GM21360 (cell line): ENCODE measurements around the gene POLK.
"Not testable (repeated sequence)": the region's sequence is repeated elsewhere in the genome, so short reads cannot be mapped to it uniquely, and the experiment has no call there.

Source experiments
- ATAC-seq: cut with Tn5 transposase; IDR thresholded peaks from one replicate; pipeline ENCODE4 v1.9.1; 2021; ENCODE audit warnings: mild to moderate bottlenecking, moderate library complexity; ENCODE audit not compliant: unreplicated experiment

The POLK gene

GRCh38 chr5:75546830-75547229 lies 35.1 kb downstream of the POLK start:
- ATAC-seq: no peak

DNA sequence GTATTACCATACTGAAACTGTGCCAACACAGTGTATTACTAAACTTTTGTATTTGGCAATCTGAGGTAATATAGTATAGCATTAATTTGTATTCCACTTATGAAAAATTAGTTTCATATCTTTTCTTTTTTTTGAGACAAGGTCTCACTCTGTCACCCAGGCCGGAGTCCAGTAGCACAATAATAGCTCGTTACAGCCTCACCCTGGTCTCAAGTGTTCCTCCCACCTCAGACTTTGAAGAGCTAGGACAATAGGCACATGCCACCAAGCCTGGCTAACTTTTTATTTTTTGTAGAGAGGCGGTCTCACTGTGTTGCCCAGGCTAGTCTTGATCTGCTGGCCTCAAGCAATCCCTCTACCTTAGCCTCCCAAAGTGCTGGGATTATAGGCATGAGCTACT lies 36.1 kb downstream of the POLK start:
- ATAC-seq: no peak

DNA sequence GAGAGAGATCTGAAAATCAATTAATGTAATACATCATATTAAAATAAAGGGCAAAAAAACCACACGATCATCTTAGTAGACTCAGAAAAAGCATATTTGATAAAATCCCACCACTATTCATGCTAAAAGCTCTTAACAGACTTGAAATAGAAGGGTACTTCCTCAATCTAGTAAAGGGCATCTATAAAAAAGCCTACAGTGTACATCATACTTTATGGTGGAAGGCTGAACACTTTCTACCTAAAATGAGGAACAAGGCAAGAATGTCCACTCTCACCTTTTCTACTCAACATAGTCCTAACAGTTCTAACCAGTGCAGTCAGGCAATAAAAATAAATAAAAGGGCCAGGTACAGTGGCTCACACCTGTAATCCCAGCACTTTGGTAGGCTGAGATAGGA lies 38.9 kb downstream of the POLK start:
- no peak for ATAC-seq

DNA sequence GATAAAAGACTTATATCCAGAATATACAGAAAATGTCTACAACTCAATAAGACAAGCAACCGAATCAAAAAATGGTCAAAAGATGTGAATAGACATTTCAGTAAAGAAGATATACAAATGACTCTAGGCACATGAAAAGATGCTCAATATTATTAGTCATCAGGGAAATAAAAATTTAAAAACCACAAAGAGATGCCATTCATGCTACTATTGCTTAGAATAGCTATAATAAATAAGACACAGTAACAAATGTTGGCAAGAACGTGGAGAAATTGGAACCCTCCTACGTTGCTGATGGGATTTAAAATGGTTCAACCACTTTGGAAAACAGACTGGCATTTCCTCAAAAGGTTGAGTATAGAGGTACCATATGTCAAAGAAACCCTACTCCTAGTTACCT lies 39.8 kb downstream of the POLK start:
- no peak for ATAC-seq

- no peak for ATAC-seq
These were observed 41.1 kb downstream of the POLK start for GRCh38 chr5:75552764-75553163.

- no peak for ATAC-seq
These were observed 41.7 kb downstream of the POLK start for GRCh38 chr5:75553358-75553757.

DNA sequence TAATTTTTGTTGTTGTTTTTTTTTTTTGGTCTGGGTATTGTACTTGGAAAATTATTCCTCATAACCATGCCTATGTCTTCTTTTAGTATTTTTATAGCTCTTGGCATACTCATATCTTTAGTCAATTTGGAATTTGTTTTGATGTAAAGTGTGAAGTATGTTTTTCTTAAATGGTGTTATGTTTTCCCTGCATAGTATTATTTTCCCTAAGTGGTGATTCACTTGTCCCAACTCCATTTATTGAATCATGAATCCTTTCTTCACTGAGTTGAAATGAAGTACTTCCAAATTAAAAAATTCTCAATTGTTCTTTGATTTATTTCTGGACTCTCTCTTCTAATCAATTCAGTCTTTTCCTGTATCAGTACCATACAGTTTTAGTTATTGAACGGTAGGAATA lies 46.5 kb downstream of the POLK start:
- no peak for ATAC-seq

GRCh38 chr5:75558981-75559632 lies 47.4 kb downstream of the POLK start:
- no peak for ATAC-seq

DNA sequence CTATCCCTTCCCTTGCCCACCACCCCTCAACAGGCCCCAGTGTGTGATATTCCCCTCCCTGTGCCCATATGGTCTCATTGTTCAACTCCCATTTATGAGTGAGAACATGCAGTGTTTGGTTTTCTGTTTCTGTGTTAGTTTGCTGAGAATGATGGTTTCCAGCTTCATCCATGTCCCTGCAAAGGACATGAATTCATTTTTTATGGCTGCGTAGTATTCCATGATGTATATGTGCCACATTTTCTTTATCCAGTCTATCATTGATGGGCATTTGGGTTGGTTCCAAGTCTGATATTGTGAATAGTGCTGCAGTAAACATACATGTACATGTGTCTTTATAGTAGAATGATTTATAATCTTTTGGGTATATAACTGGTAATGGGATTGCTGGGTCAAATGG lies 49.0 kb downstream of the POLK start:
- ATAC-seq: not testable (repeated sequence)

DNA sequence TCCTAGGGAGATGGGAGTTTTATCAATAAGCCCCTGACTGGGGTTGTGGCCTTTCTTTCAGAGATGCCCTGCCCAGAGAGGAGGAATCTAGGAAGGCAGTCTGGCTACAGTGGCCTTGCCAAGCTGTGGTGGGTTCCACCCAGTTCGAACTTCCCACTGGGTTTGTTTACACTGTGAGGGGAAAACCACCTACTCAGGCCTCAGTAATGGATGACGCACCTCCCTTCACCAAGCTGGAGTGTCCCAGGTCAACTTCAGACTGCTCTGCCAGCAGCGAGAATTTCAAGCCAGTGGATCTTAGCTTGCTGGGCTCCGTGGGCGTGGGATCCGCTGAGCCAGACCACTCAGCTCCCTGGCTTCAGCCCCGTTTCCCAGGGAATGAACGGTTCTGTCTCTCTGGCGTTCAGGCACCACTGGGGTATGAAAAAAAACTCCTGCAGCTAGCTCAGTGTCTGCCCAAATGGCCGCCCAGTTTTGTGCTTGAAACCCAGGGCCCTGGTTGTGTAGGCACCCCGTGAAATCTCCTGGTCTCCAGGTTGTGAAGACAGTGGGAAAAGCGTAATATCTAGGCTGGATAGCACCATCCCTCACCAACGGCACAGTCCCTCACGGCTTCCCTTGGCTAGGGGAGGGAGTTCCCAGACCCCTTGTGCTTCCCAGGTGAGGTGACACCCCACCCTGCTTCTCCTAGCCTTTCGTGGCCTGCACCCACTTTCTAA lies 54.5 kb downstream of the POLK start:
- not testable (repeated sequence) for ATAC-seq

GRCh38 chr5:75566710-75567309 lies 55.1 kb downstream of the POLK start:
- ATAC-seq: peak; percentile 78

DNA sequence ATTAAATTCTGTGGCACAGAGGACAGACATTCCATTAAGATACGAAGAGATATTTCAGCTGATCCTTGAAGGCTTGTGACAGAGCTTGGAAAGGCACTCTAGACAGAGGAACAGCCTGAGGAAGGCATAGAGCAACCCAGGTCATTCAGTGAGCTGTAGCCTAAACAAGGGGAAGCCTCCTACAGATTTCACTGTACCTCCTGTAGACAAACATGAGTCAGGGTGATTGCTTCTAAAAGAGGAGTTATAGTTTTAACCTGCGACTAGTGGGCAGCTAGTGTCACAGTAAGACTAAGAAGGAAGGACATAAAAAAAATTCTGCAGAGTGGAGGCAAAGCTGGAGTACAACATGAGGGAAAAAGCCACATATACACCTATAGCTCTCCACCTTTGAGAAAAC lies 56.0 kb downstream of the POLK start:
- ATAC-seq: no peak

GRCh38 chr5:75568202-75568601 lies 56.5 kb downstream of the POLK start:
- ATAC-seq: no peak

DNA sequence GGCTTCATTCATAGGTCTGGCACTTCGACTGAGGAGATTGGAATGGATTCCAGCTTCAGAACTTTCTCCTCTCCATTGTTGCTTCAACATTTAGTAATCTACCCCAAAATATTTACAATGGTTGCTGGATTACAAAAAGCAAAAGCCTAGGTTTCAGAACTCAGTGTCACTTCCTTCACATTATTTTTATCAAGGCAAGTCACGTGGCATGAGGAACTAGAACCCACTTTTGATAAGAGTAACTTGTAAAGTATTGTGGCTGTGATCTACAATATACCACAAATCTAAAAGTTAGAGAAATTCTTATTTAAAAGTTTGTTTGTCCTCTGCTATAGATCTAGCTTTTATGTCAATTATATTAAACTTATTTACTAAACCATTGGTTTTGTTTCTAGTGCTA lies 59.9 kb downstream of the POLK start:
- ATAC-seq: no peak

DNA sequence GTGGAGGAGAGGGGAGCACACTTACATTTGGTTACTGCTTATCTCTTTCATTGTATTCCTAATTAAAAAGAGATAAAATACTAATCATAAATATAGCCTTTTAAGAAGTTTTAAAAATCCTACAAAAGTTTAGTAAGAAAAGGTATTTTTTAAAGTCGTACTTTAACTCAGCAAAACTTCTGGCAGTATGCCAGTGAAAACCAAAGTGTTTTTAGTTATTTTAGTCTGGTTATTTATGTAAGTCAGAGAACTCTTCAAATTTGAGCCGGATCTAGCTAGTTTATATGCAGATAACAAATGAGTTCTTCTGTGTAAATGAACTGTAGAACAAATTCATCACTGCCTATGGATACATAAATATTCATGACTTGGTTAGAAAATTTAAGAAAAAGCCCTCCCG lies 63.1 kb downstream of the POLK start:
- peak; percentile 24 for ATAC-seq

DNA sequence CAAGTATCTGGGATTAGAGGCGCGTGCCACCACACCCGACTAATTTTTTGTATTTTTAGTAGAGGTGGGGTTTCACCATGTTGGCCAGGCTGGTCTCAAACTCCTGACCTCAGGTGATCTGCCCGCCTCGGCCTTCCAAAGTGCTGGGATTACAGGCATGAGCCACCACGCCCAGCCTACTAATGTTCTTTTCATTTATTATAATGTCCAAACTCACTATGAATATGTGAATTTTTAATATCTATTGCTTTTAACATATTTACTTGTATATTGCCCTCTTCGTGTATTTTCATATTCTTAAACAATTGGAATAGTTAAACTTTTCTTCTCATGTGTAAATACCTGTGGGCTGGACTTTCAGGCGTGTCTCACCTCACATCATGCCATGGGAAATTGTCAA lies 66.6 kb downstream of the POLK start:
- ATAC-seq: not testable (repeated sequence)

DNA sequence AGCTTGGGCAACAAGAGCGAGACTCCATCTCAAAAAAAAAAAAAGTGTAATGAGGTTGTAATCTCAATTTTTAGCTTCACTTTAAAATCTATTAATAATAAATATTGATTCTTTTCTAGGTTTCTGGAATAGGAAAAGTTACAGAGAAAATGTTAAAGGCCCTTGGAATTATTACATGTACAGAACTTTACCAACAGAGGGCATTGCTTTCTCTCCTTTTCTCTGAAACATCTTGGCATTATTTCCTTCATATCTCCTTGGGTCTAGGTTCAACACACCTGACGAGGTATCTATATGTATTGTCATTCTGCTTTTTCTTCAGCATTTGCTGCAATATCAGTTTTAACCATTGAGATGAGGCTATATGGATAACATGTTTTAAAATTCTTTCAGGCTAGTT lies 73.0 kb downstream of the POLK start:
- ATAC-seq: no peak

DNA sequence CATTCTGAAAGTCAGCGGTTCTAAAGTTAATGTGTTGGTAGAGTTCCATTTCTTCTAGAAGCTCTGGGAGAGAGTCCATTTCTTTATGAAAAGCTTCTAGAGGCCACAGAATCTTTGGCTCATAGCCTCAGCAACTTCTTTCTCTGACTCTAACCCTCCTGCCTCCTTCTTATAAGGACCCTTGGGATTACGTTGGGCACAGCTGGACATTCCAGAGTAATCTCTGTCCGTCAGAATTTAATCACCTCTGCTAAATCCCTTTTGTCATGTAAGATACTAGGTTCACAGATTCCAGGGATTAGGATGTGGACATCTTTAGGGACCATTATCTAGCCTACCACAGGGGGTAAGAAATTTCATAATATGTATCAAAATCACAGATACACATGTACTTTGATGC lies 77.0 kb downstream of the POLK start:
- ATAC-seq: no peak

DNA sequence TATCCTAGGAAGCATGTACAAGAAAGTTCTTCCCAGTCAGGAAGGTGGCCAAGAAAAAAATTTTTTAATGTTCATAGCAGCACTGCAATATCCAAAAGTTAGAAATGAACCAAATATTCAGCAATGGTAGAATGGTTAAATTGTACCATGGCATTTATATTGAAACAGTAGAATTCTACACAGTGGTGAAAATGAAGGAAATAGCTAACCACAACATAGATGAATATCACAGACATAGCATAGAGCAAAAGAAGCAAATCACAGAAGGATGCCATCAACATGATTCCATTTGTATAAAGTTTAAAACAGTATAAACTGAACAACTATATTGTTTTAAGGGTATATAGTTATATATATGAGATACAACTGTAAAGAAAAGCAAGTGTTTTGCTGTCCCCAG lies 88.8 kb downstream of the POLK start:
- no peak for ATAC-seq

DNA sequence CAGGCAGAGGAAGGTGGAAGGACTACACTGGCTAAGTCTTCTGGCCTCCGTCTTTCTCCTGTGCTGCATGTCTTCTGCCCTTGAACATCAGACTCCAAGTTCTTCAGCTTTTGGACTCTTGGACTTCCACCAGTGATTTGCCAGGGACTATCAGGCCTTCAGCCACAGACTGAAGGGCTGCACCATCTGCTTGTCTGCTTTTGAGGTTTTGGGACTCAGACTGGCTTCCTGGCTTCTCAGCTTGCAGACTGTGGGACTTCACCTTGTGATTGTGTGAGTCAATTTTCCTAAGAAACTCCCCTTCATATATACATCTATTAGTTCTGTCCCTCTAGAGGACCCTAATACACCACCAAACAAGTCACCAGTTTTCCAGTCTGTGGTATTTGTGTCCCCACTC lies 89.9 kb downstream of the POLK start:
- ATAC-seq: no peak

DNA sequence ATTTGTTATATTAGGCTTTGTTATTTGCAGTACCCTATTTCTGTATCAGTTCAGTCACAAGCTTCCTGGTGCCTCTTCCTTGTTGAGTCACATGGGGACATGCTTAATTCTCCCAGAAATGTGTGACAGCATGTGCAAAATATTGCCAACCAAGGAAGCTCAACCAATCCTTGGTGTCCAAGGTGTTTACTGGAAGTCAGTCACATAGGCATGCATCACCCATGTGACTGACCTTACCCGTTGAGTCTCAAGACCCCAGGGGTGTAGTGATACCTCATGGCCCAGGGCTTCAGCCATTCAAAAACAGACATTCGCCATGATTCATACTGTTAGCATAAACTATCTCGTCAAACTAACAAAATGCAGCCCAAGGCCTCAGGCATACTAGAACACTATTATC lies 90.3 kb downstream of the POLK start:
- no peak for ATAC-seq

GRCh38 chr5:75603371-75603770 lies 91.7 kb downstream of the POLK start:
- ATAC-seq: no peak
